ENCODE results near the gene SPEF2.
"Not testable (repeated sequence)": the region's sequence is repeated elsewhere in the genome, so short reads cannot be mapped to it uniquely, and the experiment has no call there.

The SPEF2 gene

GRCh38 chr5:35855187-35855586, 237.5 kb downstream of the SPEF2 start:
- no peaks in the 10 kb centered on the region for H3K36me3 Mint-ChIP-seq (ENCODE audit: low read depth)
- H3K27me3 Mint-ChIP-seq (ENCODE audit: low read depth): no peaks in the 10 kb centered on the region
- no peaks in the 10 kb centered on the region for H3K9me3 Mint-ChIP-seq
- no peak overlapping the region for H3K4me3 Mint-ChIP-seq
- peak overlapping the region in 2 of 3 experiments; percentile 13 to 60 for H3K27ac Mint-ChIP-seq
- peaks cover 40% of the 10 kb centered on the region for H3K4me1 Mint-ChIP-seq
- no peak for TF ChIP-seq CTCF (IDR thresholded peaks at IDR 0.05; ENCODE audit: unreplicated experiment in 3 of 3)

- peak overlapping the region in 2 of 3 experiments; percentile 40 to 60 for H3K27ac Mint-ChIP-seq
- H3K27me3 Mint-ChIP-seq (ENCODE audit: low read depth); H3K4me3 Mint-ChIP-seq; H3K36me3 Mint-ChIP-seq (ENCODE audit: low read depth); H3K9me3 Mint-ChIP-seq: not testable (repeated sequence)
- peaks cover 40% of the 10 kb centered on the region for H3K4me1 Mint-ChIP-seq
Measured at GRCh38 chr5:35856186-35856764, 238.6 kb downstream of the SPEF2 start.

- no peak for TF ChIP-seq CTCF (IDR thresholded peaks at IDR 0.05; ENCODE audit: unreplicated experiment in 3 of 3)
- H3K9me3 Mint-ChIP-seq: no peaks in the 10 kb centered on the region
- H3K36me3 Mint-ChIP-seq (ENCODE audit: low read depth): no peaks in the 10 kb centered on the region
- peaks cover 40% of the 10 kb centered on the region for H3K4me1 Mint-ChIP-seq
- no peak within 1 kb of the TSS for H3K4me3 Mint-ChIP-seq
- H3K27ac Mint-ChIP-seq: peak within 1 kb of the TSS; percentile 40 to 61 (median 60)
- H3K27me3 Mint-ChIP-seq (ENCODE audit: low read depth): no peaks in the 10 kb centered on the region
Measured at GRCh38 chr5:35856765-35857351, 239.2 kb downstream of the SPEF2 start, which contains the start of gene IL7R. TSS of gene IL7R (plus strand) at chr5:35856891. CDS start at chr5:35856978, 87 bp downstream.

- peak overlapping the region in 1 of 3 experiments; percentile 61 for H3K27ac Mint-ChIP-seq
- H3K9me3 Mint-ChIP-seq: no peaks in the 10 kb centered on the region
- peaks cover 35% of the 10 kb centered on the region for H3K4me1 Mint-ChIP-seq
- no peaks in the 10 kb centered on the region for H3K27me3 Mint-ChIP-seq (ENCODE audit: low read depth)
- H3K36me3 Mint-ChIP-seq (ENCODE audit: low read depth): no peaks in the 10 kb centered on the region
- no peak overlapping the region for H3K4me3 Mint-ChIP-seq
- TF ChIP-seq CTCF (IDR thresholded peaks at IDR 0.05; ENCODE audit: unreplicated experiment in 3 of 3): no peak
Measured at GRCh38 chr5:35857606-35858205, 240.0 kb downstream of the SPEF2 start.

- Mint-ChIP-seq H3K9me3 (peaks cover 3% of the 10 kb centered on the region), H3K27ac (peak overlapping the region in 1 of 3 experiments; percentile 20), H3K4me3 (no peak overlapping the region), H3K36me3 (ENCODE audit: low read depth) (no peaks in the 10 kb centered on the region), H3K27me3 (ENCODE audit: low read depth) (no peaks in the 10 kb centered on the region), H3K4me1 (peaks cover 28% of the 10 kb centered on the region)
- TF ChIP-seq CTCF (IDR thresholded peaks at IDR 0.05; ENCODE audit: unreplicated experiment in 3 of 3): no peak
Measured at GRCh38 chr5:35859101-35859661, 241.5 kb downstream of the SPEF2 start.

- Mint-ChIP-seq H3K9me3 (peaks cover 5% of the 10 kb centered on the region), H3K4me1 (peaks cover 13% of the 10 kb centered on the region), H3K27ac (no peak overlapping the region), H3K36me3 (ENCODE audit: low read depth) (no peaks in the 10 kb centered on the region), H3K27me3 (ENCODE audit: low read depth) (no peaks in the 10 kb centered on the region), H3K4me3 (no peak overlapping the region)
- no peak for TF ChIP-seq CTCF (IDR thresholded peaks at IDR 0.05; ENCODE audit: unreplicated experiment in 3 of 3)
Measured at GRCh38 chr5:35860686-35861085, 243.0 kb downstream of the SPEF2 start.
